HG03095 (cell line): ENCODE results near the gene ARID3C.
"Not testable (repeated sequence)": the region's sequence is repeated elsewhere in the genome, so short reads cannot be mapped to it uniquely, and the experiment has no call there.

Experiments
- ATAC-seq: cut with Tn5 transposase; IDR thresholded peaks from one replicate; pipeline ENCODE4 v1.9.1; 2021; ENCODE audit warnings: moderate library complexity; ENCODE audit not compliant: unreplicated experiment

The ARID3C gene

DNA sequence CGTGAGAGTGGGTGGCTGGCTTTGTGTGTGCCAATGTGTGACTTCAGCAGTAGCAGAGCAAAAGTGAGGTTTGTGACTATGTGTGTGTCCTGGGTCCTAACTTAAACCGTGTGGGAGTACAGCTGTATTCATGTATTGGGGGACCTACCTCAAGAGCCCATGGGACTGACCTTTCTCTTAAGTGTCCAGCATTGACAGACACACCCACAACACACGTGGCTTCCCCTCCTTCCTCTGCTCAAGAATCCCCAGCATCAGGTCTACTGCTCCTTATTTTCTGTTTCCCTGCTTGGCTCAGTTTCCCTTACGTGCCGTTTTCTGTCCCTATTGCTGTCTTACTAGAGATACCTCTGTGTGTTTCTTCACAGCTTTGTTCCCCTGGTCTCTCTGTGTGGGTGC lies 23.7 kb upstream of the ARID3C start:
- ATAC-seq = no peak

GRCh38 chr9:34651876-34652601 lies 23.2 kb upstream of the ARID3C start, which contains the start of gene IL11RA:
TSS of gene IL11RA (plus strand) at chr9:34652185. CDS start at chr9:34655218, 3,033 bp downstream.
- no peak for ATAC-seq

- ATAC-seq = no peak
Observed at GRCh38 chr9:34651321-34651720, 22.5 kb upstream of the ARID3C start.

- ATAC-seq = no peak
Observed at GRCh38 chr9:34650816-34651215, 21.9 kb upstream of the ARID3C start.

DNA sequence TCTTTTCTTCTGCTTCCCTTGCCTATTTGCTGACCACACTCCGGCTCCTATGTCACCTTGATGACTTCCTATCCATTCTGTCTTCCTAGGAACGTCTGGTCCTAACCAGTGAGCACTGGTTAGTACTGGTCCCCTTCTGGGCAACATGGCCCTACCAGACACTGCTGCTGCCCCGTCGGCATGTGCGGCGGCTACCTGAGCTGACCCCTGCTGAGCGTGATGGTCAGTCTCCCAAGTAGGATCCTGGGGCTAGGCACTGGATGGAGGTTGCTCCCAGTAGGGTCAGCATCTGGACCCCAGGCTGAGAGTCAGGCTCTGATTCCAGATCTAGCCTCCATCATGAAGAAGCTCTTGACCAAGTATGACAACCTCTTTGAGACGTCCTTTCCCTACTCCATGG lies 19.8 kb upstream of the ARID3C start:
- no peak for ATAC-seq

DNA sequence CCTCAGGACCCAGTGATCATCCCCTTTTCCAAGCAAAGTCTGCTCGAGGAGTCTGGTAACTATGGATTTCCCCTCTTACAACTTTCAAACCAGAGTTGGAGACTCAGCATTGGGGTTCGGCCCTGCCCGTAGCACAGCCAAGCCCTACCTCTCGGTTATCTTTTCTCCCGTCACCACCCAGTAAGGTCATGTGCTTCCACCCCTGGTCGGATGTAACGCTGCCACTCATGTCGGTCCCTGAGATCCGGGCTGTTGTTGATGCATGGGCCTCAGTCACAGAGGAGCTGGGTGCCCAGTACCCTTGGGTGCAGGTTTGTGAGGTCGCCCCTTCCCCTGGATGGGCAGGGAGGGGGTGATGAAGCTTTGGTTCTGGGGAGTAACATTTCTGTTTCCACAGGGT lies 18.8 kb upstream of the ARID3C start:
- no peak for ATAC-seq

GRCh38 chr9:34647084-34647403 lies 18.2 kb upstream of the ARID3C start:
- peak; percentile 24 for ATAC-seq

DNA sequence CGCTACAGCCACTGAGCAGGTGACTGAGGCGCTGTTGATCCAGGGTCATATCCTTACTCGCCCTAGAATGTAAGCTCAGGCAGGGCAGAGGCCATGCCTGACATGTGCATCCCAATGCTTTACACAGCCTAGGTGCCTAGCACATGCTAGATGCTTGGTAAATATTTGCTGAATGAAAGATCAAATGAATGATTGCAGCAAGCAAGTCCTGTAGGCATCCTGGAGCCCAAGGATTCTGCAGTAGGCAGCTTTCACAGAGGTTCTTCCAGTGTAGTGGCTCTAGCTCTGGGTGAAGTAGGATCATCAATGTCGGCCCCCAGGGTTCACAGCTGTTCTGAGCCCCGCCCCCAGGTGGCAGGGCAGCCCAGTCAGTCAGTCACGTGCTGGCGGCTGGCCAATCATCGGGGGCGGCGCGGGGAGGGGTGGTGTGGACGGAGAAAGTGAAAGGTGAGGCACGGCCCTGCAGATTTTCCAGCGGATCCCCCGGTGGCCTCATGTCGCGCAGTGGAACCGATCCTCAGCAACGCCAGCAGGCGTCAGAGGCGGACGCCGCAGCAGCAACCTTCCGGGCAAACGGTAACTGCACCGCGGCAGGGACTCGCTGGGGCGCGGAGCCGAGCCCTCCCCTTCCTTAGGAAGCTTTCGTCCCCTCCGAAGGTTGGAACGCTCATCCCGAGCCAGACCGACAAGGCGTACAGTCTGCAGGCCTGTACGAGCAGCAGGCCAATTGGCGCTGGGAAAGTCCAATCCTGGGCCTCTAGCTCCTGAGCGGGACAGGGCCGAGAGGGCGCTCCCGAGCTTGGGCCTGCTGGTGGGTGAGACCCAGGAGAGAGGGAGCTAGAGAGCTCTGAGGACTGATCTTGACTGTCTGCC lies 17.6 kb upstream of the ARID3C start, which contains the start of gene GALT:
Gene GALT (plus strand): TSS at position 465 of the 873 bp plus-strand sequence. CDS start 30 bp downstream, at position 495.
- peak; percentile 85 for ATAC-seq

DNA sequence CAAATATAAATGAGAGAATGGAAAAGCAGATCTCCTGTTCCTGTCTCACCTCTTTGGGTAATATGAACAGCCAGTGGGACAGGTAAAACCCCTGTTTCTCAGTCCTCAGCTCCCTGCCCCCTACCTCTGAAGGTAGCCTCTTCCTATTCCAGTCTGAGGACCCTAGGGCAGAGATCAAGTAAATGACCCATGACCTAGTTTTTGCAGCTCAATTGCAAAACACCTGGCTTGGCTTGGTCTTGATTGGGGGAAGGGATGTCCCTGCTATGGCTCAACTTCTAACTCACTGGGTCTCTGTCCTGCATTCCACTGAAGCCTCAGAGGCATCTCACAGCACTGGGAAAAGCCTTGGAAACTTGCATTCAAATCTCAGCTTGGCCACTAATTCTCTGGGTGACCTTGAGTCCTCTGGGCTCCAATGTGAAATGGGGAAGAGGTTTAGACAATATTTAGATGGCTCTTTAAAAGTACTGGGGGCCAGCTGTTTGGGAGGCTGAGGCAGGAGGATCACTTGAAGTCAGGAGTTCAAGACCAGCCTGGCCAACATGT lies 16.0 kb upstream of the ARID3C start:
- no peak for ATAC-seq

DNA sequence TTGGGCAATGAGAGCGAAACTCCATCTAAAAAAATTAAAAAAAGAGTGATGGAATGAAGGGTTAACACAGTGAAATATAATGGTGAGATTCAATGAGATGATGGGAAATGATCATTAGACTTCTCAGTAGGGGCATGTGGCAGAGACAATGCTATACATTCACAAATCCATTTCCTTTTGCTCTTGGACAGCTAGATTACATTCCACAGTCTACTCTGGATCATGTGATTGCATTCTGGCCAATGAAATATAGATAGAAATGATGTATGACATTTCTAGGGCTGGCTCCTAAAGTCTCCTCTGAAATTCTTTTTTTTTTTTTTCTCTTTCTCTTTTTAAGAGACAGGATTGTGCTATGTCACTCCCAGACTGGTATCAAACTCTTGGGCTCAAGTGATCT lies 13.8 kb upstream of the ARID3C start:
- no peak for ATAC-seq

GRCh38 chr9:34639322-34639721 lies 10.5 kb upstream of the ARID3C start:
- ATAC-seq = not testable (repeated sequence)

DNA sequence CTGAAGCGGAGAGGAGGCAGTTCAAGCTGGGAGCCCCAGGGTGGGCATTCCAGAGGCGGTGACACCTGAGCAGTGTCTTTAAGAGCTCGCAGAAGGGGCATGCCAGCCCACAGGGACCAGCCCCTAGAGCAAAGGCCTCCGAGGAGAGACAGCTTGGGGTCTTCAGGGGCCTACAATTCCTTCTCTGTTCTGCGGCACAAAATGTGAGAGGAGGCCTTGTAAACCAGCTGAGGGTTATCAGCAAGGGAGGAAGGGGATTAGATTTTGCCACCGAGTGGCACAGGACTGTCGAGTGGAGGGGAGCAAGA lies 9.2 kb upstream of the ARID3C start:
- ATAC-seq = no peak

DNA sequence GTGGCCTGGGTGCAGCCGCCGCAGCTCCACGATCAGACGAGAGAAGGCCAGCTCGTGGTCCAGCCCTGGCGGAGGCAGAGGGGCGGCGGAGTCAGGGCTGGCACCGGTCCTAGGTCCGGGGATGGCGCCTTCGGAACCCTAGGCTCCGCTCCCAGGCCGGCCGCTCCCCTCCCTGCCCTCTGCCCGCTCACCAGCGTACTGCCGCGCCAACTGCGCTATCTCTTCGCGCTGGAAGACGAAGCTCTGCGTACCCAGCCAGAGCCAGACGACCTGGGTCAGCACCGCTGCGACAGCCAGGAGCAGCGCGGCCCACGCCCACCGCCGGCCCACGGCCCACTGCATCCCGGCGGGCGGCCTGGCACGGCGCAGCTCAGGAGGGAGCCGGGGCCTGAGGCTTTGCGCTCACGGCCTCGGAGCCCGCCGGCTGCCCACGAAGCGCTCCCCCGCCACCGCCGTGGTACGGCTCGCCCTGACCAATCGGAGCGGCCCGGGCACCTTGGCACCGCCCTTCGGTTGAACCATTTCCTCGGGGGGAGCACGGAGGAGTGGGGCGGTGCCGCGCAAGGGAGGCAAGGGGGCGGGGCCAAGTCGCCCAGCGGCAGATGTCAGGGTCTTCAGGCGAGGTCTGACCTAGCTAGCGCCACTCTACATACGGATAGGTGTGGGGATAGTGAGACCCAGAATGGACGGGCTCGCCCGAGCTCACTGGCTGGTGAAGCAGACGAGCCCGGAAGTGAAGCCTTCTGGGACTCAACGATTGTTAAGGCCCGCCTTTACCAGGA lies 8.7 kb upstream of the ARID3C start, which contains the start of gene SIGMAR1:
Gene SIGMAR1 (minus strand): TSS at position 432 of the 782 bp plus-strand sequence. CDS start 90 bp downstream, at position 342.
- peak; percentile 87 for ATAC-seq

DNA sequence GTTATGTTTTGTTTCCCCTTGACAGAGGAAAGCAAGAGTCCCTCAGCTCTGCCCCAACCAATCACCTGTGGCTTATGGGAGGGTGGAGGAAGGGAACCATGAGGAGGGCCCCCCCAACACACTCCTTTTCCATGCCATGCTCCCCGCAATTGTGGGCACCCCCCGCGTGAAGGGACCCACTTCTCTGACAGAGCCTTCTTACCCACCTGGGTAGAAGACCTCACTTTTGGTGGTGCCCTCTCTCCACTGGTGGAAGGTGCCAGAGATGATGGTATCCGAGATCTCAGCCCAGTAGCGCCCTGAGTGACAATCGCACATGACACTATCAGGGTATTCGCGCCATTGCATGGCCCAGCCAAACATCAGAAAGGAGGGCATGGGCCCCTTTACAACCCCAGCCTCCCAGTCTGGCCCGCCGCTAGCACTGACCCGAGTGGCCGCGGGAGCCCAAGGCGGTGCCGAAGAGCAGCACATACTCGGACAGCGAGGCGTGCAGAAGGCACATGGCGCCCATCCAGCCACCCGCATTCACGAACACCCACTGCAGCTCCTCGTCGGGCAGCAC lies 8.0 kb upstream of the ARID3C start:
- peak; percentile 9 for ATAC-seq

DNA sequence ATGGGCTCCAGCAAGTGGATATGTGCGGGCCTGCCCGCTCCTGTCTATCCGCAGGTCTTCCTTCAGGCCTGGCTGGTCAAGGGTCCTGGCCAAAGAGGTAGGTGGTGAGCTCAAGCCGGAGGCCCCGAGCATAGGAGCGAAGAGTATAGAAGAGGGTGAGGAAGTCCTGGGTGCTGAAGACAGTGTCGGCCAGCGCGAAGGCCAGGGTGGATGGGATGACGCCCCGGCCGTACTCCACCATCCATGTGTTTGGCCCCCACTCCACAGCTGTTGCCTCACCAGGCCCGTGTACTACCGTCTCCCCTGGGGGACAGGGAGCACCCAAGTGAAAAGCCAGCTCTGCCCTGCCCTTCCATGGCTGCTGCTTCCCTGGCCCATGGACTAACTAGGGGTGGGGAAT lies 6.7 kb upstream of the ARID3C start:
- no peak for ATAC-seq

DNA sequence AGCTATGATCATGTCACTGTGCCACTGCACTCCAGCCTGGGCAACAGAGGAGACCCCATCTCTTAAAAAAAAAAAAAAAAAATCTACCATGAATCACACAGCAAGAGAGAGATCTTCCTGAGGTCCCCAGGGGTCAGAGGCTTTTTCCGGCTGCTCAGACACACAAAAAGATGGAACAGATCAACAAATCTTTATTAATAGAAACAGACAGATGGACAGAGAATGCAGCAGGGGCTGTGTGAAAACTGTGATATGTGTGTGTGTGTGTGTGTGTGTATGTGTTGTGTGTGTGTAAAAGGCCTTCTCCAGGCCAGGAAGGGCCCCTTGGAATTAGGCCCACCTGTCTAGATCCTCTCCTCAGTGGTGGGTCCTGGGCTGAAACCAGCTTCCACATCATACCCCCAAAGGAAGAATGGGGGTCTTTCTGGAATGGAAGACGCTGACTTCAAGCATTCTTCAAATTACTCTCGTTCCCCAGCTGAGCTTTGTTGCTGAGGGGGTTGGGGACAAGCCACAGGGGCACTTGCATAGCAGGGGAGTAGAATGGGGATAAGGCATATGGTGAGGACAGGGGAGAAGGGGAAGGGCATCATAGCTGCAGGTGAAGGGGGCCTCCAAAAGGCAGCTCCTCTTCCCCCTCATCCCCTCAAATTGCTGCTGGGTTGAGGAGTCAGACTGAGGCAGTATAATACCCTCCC lies 5.8 kb upstream of the ARID3C start:
- ATAC-seq = no peak

GRCh38 chr9:34633851-34634550 lies 5.1 kb upstream of the ARID3C start:
- ATAC-seq = no peak

- no peak for ATAC-seq
Observed at GRCh38 chr9:34633166-34633565, 4.3 kb upstream of the ARID3C start.

- ATAC-seq = no peak
Observed at GRCh38 chr9:34630402-34631154, 1.7 kb upstream of the ARID3C start.
